ENCODE results near the gene AFMID. TPM values are rescaled to one million over a fixed set of nuclear protein-coding genes. Genes with fewer than 3 reads are reported as not detected.
A peak's percentile ranks its signal among the peaks of the same experiment; 100 is the strongest.

The AFMID gene
- total and polyA plus RNA-seq, 2 of the 13 experiments (the other 11 are each of a cell fraction or from before 2014, with no cell fraction given), result 249 to 270 TPM

DNA sequence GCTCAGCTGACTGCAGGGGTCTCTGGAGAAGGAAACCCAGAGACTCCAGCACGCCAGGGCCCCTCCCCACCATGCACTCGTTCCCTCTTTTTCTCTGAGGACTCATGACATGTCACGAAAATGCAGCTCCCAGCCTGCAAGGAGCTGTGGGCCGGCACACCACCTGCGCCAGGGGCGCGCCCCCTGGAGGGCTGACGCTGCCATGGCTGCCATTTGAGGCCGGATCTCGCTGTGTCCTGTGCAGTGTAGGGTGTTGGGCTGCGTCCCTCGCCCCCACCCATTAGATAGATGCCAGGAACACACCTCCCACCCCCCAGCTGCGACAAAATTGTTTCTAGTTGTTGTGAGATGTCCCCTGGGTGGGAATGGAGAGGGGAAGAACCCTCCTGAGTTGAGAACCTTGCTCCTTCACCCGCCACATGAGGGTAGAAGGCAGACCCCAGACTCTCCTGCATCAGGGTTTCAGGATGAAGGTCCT, 10.6 kb upstream of the AFMID start:
- intact Hi-C loops (cut with micrococcal nuclease; ENCODE audit: unreplicated experiment), result no loop called here
- no peaks in the 10 kb centered on the region for H3K27me3 ChIP-seq (ENCODE audit: control insufficient read depth in 1 of 2, insufficient read depth in 2 of 2, low read length in 2 of 2)
- ChIA-PET POLR2A (interaction anchor here (2.1 kb wide), 1 partner anchor 10 kb away, joined by 8 read pairs; the partner anchor contains the start of genes AFMID and TK1), CTCF (ENCODE audit: low intra/inter-chr PET ratio, low total read pairs) (interaction anchor here (1.2 to 2.0 kb wide), 2 partner anchors 64 to 91 kb away, joined by 4 to 18 read pairs; no protein-coding TSS in a partner anchor)
- no peak overlapping the region for H3K27ac ChIP-seq (ENCODE audit: extremely low read length, insufficient read depth, low read length)
- 91% methylated on average over 10 of the region's 14 CpGs for WGBS (ENCODE audit: low lambda C conversion rate)
- DNase-seq (ENCODE audit: low spot score) (no peak), ATAC-seq (peak; percentile 58), FAIRE-seq (no peak)
- no peak overlapping the region for H3K4me2 ChIP-seq (ENCODE audit: low read depth, low read length)
- H4K20me1 ChIP-seq (ENCODE audit: insufficient read depth, low read length), result no peaks in the 10 kb centered on the region
- no peaks in the 10 kb centered on the region for H3K79me2 ChIP-seq (ENCODE audit: insufficient read depth, low read length)
- no TSS peak for BruUV-seq (replicated peaks)
- no peak overlapping the region for H2AFZ ChIP-seq (ENCODE audit: low read length)
- no peak overlapping the region for H3K4me3 ChIP-seq (replicated peaks in 1 of 3; ENCODE audit: insufficient read depth in 1 of 3, low read depth in 2 of 3, low read length in 3 of 3)
- H3K9ac ChIP-seq (ENCODE audit: insufficient read depth, low read depth, low read length), result no peak overlapping the region
- H3K9me3 ChIP-seq (ENCODE audit: low read length), result no peaks in the 10 kb centered on the region
- in situ Hi-C loops (cut with HindIII; ENCODE audit: extremely low pct_ligation_motif_present, low pct_unique_long_range_greater_than_20kb), result no loop called here
- peaks cover 24% of the 10 kb centered on the region for H3K4me1 ChIP-seq (ENCODE audit: insufficient read depth, low read length)
- H3K36me3 ChIP-seq (replicated peaks in 1 of 2; ENCODE audit: control insufficient read depth in 1 of 2, insufficient read depth in 2 of 2, low read length in 2 of 2), result peaks cover 20 to 66% of the 10 kb centered on the region in 2 experiments
- TF ChIP-seq BHLHE40 (IDR thresholded peaks at IDR 0.05; ENCODE audit: low read length) (peak; percentile 49; the same call in 1 of the 2 replicates), ZNF256 (CRISPR knock-in tag; conservative IDR thresholded peaks at IDR 0.05) (no peak), ZNF225 (CRISPR knock-in tag; IDR thresholded peaks at IDR 0.05) (no peak), RFX3 (CRISPR knock-in tag; IDR thresholded peaks at IDR 0.05) (no peak), ZKSCAN1 (IDR thresholded peaks at IDR 0.05; ENCODE audit: low read length) (no peak), KMT2A (CRISPR knock-in tag; IDR thresholded peaks at IDR 0.05) (no peak), POLR2A (IDR thresholded peaks at IDR 0.05; ENCODE audit: insufficient read depth in 1 of 2, low read depth in 2 of 2, low read length in 2 of 2) (0 out of 4 replicates have a peak, but pooled peaks of 1 of the 2 experiments have one; percentile 21), ZNF180 (CRISPR knock-in tag; IDR thresholded peaks at IDR 0.05; ENCODE audit: borderline replicate concordance, low read depth) (no peak), FOXA1 (IDR thresholded peaks at IDR 0.05) (no peak), FOXA1 (CRISPR knock-in tag; IDR thresholded peaks at IDR 0.05) (peak; percentile 36; the same call in 1 of the 2 replicates)
- TF ChIP-seq, protein P1, sequence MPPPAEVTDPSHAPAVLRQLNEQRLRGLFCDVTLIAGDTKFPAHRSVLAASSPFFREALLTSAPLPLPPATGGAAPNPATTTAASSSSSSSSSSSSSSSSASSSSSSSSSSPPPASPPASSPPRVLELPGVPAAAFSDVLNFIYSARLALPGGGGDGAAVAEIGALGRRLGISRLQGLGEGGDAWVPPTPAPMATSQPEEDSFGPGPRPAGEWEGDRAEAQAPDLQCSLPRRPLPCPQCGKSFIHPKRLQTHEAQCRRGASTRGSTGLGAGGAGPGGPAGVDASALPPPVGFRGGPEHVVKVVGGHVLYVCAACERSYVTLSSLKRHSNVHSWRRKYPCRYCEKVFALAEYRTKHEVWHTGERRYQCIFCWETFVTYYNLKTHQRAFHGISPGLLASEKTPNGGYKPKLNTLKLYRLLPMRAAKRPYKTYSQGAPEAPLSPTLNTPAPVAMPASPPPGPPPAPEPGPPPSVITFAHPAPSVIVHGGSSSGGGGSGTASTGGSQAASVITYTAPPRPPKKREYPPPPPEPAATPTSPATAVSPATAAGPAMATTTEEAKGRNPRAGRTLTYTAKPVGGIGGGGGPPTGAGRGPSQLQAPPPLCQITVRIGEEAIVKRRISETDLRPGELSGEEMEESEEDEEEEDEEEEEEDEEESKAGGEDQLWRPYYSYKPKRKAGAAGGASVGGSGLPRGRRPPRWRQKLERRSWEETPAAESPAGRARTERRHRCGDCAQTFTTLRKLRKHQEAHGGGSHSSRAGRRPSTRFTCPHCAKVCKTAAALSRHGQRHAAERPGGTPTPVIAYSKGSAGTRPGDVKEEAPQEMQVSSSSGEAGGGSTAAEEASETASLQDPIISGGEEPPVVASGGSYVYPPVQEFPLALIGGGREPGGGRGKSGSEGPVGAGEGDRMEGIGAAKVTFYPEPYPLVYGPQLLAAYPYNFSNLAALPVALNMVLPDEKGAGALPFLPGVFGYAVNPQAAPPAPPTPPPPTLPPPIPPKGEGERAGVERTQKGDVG (CRISPR knock-in tag; IDR thresholded peaks at IDR 0.05; ENCODE audit: borderline replicate concordance), result peak; percentile 51; the same call in 1 of the 2 replicates
- TF ChIP-seq, protein P2, sequence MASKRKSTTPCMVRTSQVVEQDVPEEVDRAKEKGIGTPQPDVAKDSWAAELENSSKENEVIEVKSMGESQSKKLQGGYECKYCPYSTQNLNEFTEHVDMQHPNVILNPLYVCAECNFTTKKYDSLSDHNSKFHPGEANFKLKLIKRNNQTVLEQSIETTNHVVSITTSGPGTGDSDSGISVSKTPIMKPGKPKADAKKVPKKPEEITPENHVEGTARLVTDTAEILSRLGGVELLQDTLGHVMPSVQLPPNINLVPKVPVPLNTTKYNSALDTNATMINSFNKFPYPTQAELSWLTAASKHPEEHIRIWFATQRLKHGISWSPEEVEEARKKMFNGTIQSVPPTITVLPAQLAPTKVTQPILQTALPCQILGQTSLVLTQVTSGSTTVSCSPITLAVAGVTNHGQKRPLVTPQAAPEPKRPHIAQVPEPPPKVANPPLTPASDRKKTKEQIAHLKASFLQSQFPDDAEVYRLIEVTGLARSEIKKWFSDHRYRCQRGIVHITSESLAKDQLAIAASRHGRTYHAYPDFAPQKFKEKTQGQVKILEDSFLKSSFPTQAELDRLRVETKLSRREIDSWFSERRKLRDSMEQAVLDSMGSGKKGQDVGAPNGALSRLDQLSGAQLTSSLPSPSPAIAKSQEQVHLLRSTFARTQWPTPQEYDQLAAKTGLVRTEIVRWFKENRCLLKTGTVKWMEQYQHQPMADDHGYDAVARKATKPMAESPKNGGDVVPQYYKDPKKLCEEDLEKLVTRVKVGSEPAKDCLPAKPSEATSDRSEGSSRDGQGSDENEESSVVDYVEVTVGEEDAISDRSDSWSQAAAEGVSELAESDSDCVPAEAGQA (IDR thresholded peaks at IDR 0.05; ENCODE audit: low read depth), result peak; percentile 53; the same call in 1 of the 2 replicates
- TF ChIP-seq, protein P2 (CRISPR knock-in tag; IDR thresholded peaks at IDR 0.05; ENCODE audit: borderline replicate concordance), result no peak
- TF ChIP-seq, protein P3, sequence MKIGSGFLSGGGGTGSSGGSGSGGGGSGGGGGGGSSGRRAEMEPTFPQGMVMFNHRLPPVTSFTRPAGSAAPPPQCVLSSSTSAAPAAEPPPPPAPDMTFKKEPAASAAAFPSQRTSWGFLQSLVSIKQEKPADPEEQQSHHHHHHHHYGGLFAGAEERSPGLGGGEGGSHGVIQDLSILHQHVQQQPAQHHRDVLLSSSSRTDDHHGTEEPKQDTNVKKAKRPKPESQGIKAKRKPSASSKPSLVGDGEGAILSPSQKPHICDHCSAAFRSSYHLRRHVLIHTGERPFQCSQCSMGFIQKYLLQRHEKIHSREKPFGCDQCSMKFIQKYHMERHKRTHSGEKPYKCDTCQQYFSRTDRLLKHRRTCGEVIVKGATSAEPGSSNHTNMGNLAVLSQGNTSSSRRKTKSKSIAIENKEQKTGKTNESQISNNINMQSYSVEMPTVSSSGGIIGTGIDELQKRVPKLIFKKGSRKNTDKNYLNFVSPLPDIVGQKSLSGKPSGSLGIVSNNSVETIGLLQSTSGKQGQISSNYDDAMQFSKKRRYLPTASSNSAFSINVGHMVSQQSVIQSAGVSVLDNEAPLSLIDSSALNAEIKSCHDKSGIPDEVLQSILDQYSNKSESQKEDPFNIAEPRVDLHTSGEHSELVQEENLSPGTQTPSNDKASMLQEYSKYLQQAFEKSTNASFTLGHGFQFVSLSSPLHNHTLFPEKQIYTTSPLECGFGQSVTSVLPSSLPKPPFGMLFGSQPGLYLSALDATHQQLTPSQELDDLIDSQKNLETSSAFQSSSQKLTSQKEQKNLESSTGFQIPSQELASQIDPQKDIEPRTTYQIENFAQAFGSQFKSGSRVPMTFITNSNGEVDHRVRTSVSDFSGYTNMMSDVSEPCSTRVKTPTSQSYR (CRISPR knock-in tag; IDR thresholded peaks at IDR 0.05; ENCODE audit: borderline replicate concordance), result peak; percentile 16; the same call in 1 of the 2 replicates

All from HepG2 (cell line).